ENCODE measurements around the gene ZFYVE9. TPM values are rescaled to one million over a fixed set of nuclear protein-coding genes. Genes with fewer than 3 reads are reported as not detected.

Gene ZFYVE9
- total and polyA plus RNA-seq, 9 of the 15 experiments (the other 6 are each of a cell fraction or from before 2014, with no cell fraction given) = 0.52 to 14.4 (median 8.9) TPM

DNA sequence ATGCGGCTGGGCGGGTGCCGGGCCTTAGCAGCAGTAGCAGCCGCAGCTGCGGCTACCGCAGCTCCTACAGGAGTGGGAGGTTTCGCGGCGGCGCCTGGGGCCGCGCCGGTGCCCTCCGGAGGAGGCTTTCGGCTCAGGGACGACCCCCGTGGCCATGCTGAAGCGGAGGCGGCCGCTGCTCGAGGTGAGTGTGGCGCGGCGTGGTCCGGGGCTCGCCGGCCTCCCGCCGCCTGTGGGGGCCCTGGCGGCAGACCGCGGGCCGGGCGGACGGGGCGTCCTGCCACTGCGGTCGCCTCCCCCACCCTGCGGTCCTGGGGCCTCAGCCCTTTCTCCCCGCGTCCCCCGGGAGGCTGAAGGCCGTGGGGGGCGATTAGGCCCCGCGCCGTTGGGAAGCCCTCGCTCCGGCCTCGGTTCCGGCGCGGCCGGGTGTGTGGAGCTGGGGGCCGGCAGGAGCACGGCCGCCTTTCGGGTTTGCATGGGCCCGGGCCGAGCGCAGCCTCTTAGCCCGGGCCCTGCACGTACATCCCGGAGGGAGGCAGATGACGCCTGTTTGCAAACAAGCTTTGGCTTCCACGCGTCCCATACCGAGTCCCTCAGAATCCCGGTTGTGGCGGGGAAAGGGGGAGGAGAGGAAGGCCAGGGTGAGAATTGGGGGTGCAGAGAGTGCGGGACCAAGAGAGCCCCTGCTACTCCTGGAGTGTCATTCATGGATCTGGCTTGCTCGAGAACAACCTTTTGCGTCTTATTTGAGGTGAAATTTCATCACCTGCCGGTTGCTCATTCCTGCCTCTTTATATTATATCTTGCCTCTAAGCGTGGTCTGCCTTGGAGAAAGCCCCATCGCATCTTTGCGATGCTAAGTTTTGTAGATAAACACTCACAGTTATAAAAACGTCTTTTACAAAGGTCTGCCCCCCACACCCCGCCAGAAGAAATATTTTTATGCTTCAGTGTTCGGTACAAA, 613 bp downstream of the ZFYVE9 start (continued):
- TF ChIP-seq, protein P1, sequence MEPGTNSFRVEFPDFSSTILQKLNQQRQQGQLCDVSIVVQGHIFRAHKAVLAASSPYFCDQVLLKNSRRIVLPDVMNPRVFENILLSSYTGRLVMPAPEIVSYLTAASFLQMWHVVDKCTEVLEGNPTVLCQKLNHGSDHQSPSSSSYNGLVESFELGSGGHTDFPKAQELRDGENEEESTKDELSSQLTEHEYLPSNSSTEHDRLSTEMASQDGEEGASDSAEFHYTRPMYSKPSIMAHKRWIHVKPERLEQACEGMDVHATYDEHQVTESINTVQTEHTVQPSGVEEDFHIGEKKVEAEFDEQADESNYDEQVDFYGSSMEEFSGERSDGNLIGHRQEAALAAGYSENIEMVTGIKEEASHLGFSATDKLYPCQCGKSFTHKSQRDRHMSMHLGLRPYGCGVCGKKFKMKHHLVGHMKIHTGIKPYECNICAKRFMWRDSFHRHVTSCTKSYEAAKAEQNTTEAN (CRISPR knock-in tag; IDR thresholded peaks at IDR 0.05) = no peak
- TF ChIP-seq, protein P2, sequence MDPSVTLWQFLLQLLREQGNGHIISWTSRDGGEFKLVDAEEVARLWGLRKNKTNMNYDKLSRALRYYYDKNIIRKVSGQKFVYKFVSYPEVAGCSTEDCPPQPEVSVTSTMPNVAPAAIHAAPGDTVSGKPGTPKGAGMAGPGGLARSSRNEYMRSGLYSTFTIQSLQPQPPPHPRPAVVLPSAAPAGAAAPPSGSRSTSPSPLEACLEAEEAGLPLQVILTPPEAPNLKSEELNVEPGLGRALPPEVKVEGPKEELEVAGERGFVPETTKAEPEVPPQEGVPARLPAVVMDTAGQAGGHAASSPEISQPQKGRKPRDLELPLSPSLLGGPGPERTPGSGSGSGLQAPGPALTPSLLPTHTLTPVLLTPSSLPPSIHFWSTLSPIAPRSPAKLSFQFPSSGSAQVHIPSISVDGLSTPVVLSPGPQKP (CRISPR knock-in tag; IDR thresholded peaks at IDR 0.05) = no peak
- TF ChIP-seq NR2F6 (CRISPR knock-in tag; IDR thresholded peaks at IDR 0.05) (0 out of 2 replicates have a peak, but pooled peaks have one; percentile 23), POLR2G (IDR thresholded peaks at IDR 0.05; ENCODE audit: low read depth, low read length) (peak; percentile 81), ZNF253 (CRISPR knock-in tag; conservative IDR thresholded peaks at IDR 0.05) (no peak), RBM34 (IDR thresholded peaks at IDR 0.05; ENCODE audit: borderline replicate concordance, insufficient read depth, low read length) (0 out of 2 replicates have a peak, but pooled peaks have one; percentile 69), PHF8 (IDR thresholded peaks at IDR 0.05; ENCODE audit: borderline replicate concordance, low read length) (peak; percentile 90; the same call in 1 of the 2 replicates), MCM7 (IDR thresholded peaks at IDR 0.05) (no peak), BCOR (IDR thresholded peaks at IDR 0.05) (0 out of 2 replicates have a peak, but pooled peaks have one; percentile 26), MIER1 (IDR thresholded peaks at IDR 0.05; ENCODE audit: low read depth) (no peak), MTA3 (IDR thresholded peaks at IDR 0.05; ENCODE audit: borderline replicate concordance) (peak; percentile 41; the same call in 1 of the 2 replicates), RBBP5 (IDR thresholded peaks at IDR 0.05; ENCODE audit: borderline replicate concordance, insufficient read depth, low read length, poor library complexity, severe bottlenecking) (peak; percentile 80)
- TF ChIP-seq, protein P3, sequence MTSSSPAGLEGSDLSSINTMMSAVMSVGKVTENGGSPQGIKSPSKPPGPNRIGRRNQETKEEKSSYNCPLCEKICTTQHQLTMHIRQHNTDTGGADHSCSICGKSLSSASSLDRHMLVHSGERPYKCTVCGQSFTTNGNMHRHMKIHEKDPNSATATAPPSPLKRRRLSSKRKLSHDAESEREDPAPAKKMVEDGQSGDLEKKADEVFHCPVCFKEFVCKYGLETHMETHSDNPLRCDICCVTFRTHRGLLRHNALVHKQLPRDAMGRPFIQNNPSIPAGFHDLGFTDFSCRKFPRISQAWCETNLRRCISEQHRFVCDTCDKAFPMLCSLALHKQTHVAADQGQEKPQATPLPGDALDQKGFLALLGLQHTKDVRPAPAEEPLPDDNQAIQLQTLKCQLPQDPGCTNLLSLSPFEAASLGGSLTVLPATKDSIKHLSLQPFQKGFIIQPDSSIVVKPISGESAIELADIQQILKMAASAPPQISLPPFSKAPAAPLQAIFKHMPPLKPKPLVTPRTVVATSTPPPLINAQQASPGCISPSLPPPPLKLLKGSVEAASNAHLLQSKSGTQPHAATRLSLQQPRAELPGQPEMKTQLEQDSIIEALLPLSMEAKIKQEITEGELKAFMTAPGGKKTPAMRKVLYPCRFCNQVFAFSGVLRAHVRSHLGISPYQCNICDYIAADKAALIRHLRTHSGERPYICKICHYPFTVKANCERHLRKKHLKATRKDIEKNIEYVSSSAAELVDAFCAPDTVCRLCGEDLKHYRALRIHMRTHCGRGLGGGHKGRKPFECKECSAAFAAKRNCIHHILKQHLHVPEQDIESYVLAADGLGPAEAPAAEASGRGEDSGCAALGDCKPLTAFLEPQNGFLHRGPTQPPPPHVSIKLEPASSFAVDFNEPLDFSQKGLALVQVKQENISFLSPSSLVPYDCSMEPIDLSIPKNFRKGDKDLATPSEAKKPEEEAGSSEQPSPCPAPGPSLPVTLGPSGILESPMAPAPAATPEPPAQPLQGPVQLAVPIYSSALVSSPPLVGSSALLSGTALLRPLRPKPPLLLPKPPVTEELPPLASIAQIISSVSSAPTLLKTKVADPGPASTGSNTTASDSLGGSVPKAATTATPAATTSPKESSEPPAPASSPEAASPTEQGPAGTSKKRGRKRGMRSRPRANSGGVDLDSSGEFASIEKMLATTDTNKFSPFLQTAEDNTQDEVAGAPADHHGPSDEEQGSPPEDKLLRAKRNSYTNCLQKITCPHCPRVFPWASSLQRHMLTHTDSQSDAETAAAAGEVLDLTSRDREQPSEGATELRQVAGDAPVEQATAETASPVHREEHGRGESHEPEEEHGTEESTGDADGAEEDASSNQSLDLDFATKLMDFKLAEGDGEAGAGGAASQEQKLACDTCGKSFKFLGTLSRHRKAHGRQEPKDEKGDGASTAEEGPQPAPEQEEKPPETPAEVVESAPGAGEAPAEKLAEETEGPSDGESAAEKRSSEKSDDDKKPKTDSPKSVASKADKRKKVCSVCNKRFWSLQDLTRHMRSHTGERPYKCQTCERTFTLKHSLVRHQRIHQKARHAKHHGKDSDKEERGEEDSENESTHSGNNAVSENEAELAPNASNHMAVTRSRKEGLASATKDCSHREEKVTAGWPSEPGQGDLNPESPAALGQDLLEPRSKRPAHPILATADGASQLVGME (CRISPR knock-in tag; IDR thresholded peaks at IDR 0.05) = peak; percentile 66; the same call in 1 of the 2 replicates
- TF ChIP-seq, protein P4, sequence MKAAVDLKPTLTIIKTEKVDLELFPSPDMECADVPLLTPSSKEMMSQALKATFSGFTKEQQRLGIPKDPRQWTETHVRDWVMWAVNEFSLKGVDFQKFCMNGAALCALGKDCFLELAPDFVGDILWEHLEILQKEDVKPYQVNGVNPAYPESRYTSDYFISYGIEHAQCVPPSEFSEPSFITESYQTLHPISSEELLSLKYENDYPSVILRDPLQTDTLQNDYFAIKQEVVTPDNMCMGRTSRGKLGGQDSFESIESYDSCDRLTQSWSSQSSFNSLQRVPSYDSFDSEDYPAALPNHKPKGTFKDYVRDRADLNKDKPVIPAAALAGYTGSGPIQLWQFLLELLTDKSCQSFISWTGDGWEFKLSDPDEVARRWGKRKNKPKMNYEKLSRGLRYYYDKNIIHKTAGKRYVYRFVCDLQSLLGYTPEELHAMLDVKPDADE (conservative IDR thresholded peaks at IDR 0.05; ENCODE audit: control insufficient read depth, low read depth, low read length) = no peak
- TF ChIP-seq, protein P5, sequence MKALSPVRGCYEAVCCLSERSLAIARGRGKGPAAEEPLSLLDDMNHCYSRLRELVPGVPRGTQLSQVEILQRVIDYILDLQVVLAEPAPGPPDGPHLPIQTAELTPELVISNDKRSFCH (CRISPR knock-in tag; IDR thresholded peaks at IDR 0.05) = no peak
- TF ChIP-seq, protein P5 (tag; IDR thresholded peaks at IDR 0.05) = peak; percentile 52; the same call in 1 of the 2 replicates

Measured in K562 (cell line).